GM19328 (cell line): ENCODE data around the gene IWS1.
A peak's percentile ranks its signal among the peaks of the same experiment; 100 is the strongest.
"Not testable (repeated sequence)": the region's sequence is repeated elsewhere in the genome, so short reads cannot be mapped to it uniquely, and the experiment has no call there.

Experiments
- ATAC-seq: cut with Tn5 transposase; IDR thresholded peaks from one replicate; pipeline ENCODE4 v1.9.1; 2021; ENCODE audit warnings: mild to moderate bottlenecking, moderate library complexity; ENCODE audit not compliant: unreplicated experiment

Gene IWS1

DNA sequence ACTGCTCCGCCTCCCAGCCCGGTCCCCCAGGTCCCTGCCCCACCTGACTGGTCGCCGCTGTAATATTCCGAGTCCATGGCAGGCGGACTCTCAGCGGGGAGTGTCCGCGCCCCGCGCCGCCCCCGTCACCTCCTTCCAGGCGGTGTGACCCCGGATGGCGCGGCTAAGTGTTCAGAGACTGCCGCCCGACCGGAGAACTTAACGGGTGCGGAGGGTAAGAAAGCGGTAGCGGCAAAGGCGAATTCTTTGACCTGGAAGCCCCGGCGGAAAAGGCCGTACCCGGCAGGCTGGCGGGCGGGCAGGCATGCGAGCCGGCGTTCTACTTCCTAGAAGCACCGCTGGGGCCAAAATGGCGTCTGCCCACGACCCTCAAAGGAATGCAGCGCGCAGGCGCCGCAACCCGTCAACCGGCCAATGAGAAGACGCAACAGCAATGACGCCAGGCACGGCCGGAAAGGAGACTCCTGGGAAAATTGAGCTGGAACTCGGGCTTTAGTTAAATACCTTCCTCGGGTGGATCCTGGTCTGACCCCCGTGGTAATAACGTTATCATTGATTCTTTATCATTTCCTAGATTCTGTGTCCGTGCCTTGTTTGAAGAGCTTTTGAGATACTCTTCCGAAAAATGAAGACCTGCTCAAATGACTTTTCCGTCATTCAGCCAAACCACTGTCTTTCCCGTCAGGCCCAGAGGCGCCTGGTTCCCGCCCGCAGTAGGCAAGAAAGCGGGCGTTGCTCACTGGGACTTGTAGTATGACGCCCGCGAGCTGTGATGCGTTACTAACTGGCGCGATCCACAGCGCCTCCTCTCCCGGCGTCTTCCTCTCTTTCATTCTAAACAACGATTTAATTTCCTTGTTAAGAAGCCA is at the start of gene IWS1:
IWS1 (minus strand) TSS at position 358 of the 869 bp plus-strand sequence; CDS start at position 77, 281 bp downstream.
- peak; percentile 87 for ATAC-seq

DNA sequence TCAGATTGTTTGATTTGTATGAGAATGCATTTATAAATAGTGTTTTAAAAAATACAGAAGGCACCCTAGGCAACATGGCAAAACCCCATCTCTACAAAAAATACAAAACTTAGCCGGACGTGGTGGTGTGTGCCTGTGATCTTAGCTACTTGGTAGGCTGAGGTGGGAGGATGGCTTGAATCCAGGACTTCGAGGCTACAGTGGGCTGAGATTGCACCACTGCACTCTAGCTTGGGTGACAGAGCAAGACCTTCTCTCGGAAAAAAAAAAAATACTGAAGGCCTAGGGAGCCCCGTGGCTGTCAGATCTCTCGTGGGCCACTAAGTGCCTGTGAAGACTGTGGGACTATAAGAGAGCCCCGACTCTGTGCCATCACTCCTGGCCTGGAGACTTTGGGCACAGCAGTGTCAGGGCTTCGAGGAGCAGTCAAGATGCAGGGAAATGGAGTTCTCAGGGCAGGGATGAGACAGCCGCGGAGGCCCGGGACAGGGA is 49.7 kb upstream of the IWS1 start:
- ATAC-seq = no peak

DNA sequence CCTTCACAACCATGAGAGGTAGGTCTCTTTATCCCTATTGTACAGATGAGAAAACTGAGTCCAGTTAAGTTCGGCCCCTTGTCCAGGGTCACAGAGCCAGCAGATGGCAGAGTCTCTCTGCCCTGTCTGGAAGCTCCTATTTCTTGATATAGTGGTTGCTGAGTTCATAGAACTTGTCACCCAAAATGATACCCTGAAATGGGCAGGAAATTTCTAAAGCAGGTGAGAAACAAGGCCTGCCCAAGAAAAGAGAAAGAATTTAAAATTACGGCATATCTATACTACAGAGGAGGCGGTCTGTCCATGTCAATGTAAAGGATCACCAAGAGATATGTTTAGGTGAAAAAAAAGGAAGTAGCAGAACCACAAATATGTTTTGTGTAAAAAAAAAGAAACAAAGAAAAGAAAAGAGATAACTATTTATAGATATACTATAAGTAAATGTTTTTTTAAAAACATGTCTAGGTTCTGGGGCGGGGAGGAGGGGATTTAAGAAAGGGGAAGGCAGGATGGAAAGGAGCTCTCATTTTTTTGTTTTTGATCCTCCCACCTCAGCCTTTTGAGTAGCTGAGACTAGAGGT is 49.0 kb upstream of the IWS1 start:
- ATAC-seq = no peak

DNA sequence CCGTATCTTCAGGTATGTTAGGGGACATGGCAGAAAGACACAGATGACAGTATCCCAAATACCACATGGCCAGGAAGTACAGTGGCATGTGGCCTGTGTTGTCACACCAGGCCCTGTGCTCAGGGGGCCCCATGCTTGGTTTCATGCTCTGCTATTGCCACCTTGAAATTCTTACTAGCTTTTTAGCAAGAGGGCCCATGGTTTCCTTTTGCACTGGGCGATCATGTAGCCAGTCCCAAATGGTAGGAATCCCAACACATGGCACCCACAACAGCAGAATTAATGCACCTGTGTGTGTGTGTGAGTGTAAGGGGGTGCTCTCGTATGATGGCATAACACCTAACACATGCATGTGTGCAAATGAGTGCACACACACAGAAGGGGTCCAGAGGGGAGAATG is 48.4 kb upstream of the IWS1 start:
- ATAC-seq = no peak

DNA sequence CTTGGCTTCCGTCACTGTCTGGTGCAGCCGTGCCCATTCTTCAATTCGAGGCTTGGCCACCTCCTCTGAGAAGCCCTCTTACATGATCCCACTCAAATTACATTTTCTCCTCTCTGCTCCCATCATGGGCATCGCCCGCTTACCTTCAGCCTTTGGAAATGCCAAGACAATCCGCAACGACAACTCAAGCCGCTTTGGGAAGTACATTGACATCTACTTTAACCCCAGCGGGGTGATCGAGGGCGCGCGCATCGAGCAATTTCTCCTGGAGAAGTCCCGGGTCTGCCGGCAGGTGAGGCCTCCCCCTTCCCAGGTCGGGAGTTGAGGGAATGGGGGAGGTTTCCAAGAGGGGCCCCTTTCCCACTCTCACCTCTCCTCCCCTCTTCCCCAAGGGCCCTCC is 47.5 kb upstream of the IWS1 start:
- ATAC-seq = no peak

DNA sequence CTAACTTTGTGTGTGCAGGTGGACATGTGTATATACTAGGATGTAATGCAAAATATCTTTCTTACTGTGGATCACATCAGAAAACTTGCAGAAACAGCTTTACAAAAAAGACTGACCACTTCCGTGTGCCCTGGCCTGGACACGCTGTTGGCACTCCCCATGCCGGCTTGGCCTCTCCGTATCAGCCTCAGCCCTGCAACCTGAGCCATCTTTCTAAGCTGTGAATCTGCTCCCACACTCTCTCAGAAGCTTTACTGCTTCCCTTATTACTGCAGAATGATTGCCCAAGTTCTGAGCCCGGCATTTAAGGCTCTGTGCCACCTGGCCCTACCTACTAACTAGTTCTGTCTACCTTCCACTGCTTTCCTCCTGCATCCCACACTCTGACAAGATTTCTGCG is 47.0 kb upstream of the IWS1 start:
- ATAC-seq = no peak

DNA sequence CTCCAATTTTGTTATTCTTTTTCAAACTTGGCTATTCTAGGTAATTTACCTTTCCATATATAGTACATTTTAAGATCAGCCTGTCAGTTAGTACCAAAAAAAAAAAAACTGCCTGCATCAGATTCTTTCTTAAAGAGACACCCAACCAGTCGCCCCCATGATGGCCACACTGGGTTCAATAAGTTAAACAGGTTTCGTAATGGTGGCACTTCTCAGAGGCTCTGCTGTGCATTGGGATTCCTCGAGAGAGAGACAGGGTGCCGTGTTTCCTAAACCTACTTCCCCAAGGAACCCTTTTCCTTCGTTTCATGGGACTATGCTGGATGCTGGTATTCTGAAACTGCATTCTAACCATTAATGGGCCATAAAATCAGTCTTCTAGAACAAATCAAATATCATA is 46.6 kb upstream of the IWS1 start:
- no peak for ATAC-seq

DNA sequence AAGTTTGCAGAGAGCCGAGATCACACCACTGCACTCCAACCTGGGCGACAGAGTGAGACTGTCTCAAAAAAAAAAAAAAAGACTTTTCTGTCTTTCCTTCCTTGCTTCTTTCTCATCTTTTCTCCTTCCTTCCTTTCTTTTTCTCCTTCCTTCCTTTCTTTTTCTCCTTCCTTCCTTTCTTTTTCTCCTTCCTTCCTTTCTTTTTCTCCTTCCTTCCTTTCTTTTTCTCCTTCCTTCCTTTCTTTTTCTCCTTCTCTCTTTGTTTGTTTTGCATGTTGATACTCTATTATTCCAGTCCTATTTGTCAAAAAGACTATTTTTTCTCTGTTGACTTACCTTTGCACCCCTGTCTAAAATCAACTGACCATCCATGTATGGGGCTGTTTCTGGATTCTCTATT is 46.1 kb upstream of the IWS1 start:
- ATAC-seq = not testable (repeated sequence)

DNA sequence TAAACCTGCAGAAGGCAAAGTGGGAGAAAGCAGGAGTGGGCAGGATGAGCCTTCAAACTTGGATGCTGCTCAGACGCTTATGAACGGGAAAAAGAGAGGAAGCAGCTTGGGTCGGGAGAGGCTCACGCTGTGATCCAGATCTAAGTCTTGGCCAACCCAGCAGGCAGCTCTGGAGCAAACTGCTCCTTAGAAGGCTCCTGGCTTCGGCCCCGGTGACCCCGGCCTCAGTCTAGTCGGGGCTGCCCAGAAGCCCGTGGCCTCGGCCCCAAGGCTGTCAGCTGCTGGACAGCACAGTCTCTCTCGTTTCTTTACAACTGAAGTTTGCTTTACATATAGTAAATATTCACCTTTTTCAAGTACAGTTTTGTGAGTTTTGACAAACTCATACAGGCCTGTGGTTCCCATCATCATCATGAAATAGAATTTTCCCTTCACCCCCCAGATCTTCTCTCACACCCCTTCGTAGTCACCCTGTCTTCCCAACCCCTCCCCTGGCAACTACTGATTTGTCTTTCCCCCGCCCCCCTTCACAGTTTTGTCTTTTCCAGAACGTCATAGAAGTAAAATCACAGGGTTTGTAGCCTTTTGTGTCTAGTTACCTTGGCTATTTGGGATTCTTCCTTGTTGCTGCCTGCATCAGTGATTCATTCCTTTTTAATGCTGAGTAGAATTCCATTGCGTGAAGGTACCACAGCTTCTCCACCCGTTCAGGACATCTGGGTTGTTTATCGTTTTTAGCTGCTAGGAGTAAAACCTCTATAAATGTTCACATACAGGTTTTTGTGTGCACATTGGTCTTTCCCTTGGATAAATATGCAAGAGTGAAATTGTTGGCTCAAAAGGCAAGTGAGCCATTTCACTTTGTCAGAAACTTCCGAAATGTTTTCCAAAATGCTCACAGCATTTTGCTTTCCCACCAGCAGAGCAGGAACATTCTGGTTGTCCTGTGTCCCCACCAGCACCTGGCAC is 44.3 kb upstream of the IWS1 start:
- no peak for ATAC-seq

DNA sequence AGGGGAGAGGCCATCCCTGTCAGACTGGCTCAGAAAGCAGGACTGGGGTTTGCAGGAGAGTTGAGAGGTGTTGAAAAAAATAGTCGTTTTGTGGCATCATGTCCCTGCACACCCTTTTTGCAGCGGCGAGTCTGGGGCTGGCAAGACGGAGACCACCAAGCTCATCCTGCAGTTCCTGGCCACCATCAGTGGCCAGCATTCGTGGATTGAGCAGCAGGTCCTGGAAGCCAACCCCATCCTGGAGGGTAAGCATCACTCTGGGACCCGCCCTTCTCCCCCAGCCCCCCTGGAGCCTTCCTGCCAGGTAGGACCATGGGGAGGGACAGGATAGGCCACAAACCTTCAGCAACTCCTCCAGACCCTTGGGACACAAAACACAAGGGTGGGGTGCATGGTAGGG is 43.4 kb upstream of the IWS1 start:
- ATAC-seq = no peak

DNA sequence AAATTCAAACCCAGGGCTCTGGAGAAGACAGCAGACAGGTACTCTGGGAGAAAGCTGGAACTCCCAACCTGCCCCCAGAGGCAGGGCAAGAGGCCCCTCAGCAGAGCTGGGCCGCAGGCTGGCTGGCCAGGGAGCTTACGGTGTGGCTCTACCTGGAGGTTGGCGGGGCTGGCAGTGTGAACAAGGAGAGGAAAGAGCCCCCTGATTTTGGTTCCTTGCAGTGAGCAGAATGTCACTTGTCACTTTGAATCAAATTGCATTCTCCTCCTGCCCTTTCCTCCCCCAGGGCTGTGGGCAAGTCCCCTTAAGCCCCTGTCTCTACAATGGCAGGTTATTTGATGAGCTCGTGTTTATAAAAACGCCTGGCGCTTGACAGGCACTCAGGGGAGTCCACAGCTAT is 41.8 kb upstream of the IWS1 start:
- ATAC-seq = no peak

DNA sequence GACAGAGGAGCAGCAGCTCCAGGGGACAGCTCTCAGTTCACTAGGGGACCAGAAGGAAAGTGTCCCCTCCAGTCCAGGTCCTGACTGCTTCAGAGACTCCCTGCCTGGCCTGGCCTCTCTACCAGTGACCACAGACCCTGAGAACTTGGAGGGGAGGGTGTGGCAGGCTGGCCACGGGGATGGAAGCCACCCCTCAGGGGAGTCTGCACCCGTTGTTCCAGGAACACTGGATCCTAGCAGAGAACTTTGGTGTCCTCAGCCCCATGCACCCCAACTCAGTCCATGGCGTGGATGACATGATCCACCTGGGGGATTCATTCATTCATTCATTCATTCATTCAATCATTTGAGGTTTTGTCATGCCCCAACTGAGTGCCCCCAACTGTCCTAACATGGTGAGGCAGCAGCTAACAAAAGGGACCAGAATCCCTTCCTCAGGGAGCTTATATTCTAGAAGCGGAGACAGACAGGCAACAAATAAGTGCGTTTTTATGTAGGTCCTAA is 41.1 kb upstream of the IWS1 start:
- no peak for ATAC-seq

DNA sequence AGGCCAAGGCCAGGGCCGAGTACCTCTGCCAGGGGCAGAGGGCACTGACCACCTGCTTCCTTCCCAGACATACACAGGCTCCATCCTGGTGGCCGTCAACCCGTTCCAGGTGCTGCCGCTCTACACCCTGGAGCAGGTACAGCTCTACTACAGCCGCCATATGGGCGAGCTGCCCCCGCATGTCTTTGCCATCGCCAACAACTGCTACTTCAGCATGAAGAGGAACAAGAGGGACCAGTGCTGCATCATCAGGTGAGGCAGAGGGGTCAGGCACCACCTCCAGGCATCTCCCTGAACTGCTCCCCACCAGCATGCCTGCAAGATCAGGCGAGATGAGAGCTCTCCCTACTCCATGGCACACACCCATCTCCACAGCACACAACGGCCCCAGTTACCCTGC is 40.3 kb upstream of the IWS1 start:
- no peak for ATAC-seq

DNA sequence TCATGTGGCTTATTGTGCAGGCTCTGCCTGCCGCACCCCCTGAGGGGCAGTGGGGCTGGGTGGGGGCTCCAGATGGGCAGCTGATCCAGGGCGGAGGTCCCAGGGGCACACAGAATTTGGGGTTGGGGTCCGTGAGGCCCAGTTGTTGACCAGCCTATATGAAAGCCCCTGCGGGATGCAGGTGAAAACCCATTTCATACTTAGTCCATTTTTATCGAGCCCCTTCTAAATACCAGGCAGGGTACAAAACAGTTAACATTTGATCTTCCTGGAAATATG is 39.8 kb upstream of the IWS1 start:
- ATAC-seq = no peak

DNA sequence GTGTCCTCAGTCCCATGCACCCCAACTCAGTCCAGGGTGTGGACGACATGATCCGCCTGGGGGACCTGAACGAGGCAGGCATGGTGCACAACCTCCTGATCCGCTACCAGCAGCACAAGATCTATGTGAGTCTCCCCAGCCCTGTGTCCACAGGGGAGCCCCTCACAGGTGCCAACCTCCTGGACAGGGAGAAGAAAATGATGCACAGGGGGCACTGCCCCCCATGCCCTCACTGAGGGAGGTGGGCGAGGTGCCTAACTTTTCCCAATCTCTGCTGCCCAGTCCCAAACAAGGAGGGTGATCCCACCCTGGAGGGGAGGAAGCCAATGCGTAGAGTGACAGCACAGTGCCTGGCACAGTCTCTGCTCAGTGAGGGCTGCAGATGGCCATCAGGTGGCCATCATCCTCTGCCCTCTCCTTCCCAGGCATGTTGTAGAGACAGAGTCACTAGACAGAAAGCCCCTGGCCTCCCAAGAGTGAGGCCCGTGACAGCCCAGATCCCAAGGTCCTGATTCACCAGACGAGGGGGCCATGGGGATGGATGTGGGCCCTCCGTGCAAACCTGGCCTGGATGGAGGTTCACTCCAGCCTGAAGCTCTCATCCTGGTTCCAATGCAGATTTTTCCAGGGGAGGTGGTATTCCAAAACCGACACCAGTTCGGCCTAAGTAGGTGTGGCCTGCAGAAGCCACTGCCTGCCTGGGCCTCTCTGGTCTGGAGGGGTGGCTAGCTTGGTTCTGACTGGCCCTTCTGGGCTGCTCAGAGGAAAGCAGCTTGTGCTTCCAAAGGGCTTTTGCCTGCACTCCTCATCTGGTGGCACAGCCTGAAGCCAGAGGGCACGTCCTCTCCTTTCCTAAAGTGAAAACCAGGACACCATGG is 39.2 kb upstream of the IWS1 start:
- no peak for ATAC-seq

DNA sequence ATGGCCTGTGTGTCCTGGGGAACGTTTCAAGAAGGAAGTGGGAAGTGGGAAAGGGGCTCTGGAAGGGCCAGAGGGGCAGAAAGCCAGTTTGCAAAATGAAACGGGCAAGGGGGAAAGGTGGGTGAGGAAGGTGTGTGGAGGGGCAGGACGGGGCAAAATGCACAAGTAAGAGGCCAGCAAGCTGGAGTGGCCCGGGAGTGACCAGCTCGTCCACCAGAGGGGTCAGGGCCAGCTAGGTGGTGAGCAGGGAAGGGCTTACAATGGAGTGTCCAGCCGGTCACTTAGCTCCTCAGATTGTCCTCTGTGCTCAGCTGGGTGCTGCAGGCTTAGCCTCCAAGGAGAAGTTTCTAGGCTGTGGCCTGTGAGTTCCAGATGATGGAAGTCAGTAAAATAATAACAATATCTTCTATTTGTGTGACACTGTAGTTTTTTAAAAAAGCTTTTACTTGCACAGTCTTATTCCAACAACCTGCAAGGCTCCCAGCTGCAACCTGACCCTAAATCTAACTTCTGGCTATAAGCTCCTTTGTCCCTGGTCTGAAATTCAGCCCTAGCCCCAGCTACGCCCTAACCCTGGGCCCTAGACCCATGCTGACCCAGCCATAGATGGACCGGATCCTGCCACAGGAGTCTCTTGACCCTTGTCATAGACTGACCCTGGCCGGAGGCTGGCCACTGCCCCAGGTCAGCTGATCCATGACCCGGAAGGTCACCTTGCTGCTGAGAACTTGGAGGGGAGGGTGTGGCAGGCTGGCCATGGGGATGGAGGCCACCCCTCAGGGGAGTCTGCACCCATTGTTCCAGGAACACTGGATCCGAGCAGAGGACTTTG is 38.4 kb upstream of the IWS1 start:
- no peak for ATAC-seq

DNA sequence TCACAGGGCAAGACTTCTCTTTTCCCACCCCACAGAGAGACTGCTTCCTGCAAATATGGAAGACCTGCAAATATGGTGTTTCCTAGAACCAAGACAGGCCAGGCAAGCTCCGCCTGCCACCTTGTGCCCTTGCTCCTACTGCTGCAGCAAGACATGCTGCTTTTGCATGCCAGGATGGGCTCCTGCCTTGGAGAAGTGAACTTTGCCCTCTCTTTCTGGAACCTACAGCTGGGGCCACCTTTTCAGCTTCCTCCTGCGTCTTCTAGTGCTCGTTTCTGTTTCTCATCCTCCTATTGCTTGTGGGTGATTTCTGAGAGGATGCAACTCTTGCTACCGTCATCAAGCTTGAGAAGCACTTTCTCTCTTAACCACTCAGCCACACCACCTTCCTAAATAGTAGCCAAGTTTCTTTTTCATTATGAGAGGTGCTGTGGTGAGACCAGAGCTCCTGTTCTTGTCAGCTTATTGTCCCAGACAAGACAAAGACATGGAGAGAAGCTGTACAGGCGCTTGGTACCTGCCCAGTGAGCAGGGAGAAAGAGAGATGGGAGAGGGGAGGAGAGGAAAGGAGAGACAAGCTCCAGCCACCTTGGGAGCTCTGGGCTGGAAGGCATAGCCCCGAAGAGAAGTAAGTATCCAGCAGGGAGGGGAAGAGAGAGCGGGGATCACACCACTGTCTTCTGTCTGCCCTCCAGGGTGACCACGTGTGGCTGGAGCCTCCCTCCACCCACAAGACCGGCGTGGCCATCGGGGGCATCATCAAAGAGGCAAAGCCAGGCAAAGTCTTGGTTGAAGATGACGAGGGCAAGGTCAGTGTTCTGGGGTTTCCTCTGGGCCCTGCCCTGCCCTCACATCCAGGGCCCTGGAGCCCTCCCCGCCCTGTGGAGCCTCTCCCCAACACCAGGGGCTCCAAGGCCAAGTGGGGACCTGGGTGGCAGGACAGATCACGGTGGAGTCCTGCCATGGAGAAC is 37.5 kb upstream of the IWS1 start:
- peak; percentile 94 for ATAC-seq

DNA sequence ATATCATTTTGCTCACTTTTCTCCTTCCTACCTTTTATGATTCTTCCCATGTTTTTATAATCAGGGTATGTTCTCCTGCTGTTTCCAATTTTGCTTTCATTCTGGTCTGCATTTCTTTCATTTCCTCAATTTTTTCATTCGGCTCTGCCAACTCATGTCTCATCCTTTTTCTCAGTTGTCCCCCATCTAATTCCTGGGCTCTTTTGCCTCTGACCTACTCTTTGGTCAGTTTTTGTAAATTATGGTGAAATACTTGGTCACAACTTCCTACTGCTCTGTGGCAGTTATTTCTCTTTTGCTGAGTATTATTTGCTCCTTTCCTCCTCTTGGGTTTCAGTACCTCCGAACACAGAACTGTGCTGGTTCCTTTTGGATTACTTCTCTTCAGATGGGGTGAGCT is 36.6 kb upstream of the IWS1 start:
- ATAC-seq = no peak
